Uterus (tissue), 4 donors: ENCODE results near the gene RGL1. TPM values are rescaled to one million over a fixed set of nuclear protein-coding genes. Genes with fewer than 3 reads are reported as not detected.

Source experiments
- DNase-seq, 2 donors: peaks; one replicate each; pipeline ENCODE4 v3.0.0-alpha.2; 2019 to 2020
- H3K27ac ChIP-seq, 2 donors: fragments of 200-600 bp; sonication (generic); 1 replicate in 1 of 2; 2 replicates in 1 of 2; pipeline ENCODE4 v1.5.1; 2016 to 2018
- H3K27me3 ChIP-seq, 2 donors: fragments of 200-600 bp; sonication (generic); one replicate each; pipeline ENCODE4 v1.5.1; 2018 to 2019; ENCODE audit warnings: control low read depth in 1 of 2
- H3K36me3 ChIP-seq, 2 donors: fragments of 200-600 bp; sonication (generic); one replicate each; pipeline ENCODE4 v1.5.1; 2019; ENCODE audit warnings: control low read depth in 1 of 2
- H3K4me1 ChIP-seq, 2 donors: fragments of 200-600 bp; sonication (generic); one replicate each; pipeline ENCODE4 v1.5.1; 2018 to 2019; ENCODE audit warnings: control low read depth in 1 of 2
- H3K4me3 ChIP-seq, 2 donors: fragments of 200-600 bp; sonication (generic); 1 replicate in 1 of 2; 2 replicates in 1 of 2; pipeline ENCODE4 v1.5.1; 2018 to 2019; ENCODE audit warnings: mild to moderate bottlenecking in 1 of 2
- H3K9me3 ChIP-seq, 2 donors: fragments of 200-600 bp; sonication (generic); one replicate each; pipeline ENCODE4 v1.5.1; 2019; ENCODE audit warnings: control low read depth in 1 of 2
- CTCF ChIP-seq, 4 experiments: fragments of 200-600 bp in 2 of 4; fragments of 450-650 bp in 2 of 4; sonication (generic) in 2 of 4; IDR thresholded peaks; one replicate each; pipeline ENCODE4 v1.5.1; 2016 to 2019; ENCODE audit warnings: antibody characterized with exemption in 4 of 4, mild to moderate bottlenecking in 2 of 4, moderate library complexity in 1 of 4
- POLR2A ChIP-seq, 2 donors: fragments of 450-650 bp; IDR thresholded peaks; one replicate each; pipeline ENCODE4 v1.6.1; 2016; ENCODE audit warnings: antibody characterized with exemption in 2 of 2, mild to moderate bottlenecking in 1 of 2, moderate library complexity in 1 of 2
- intact Hi-C: fragments of 100-400 bp; cut with DNase I; formaldehyde crosslinking; loops from one replicate; pipeline ENCODE4 v1.15.1; 2023; ENCODE audit warnings: low total_unique reads
- total RNA-seq, 4 donors: library from RNA; depleted of rRNA in 3 of 4; stranded (reverse); fragments of >200 nt in 3 of 4; gene quantifications; one replicate each; pipeline versions ENCODE4 v1.1.0 to v1.2.4, GENCODE V29; 2014 to 2023
- donor health status: DM: yes; HTN: yes; CAD: no.

RGL1 gene
- total RNA-seq, 4 donors from 2014 or later = 6.9 to 92.9 (median 16.3) TPM

- no peaks in the 10 kb centered on the region for H3K27me3 ChIP-seq
- no peak overlapping the region for H3K27ac ChIP-seq
- H3K4me1 ChIP-seq = no peaks in the 10 kb centered on the region
- DNase-seq = no peak
- H3K36me3 ChIP-seq = no peaks in the 10 kb centered on the region
- TF ChIP-seq POLR2A (IDR thresholded peaks at IDR 0.05) = no peak
- no peak for TF ChIP-seq CTCF (IDR thresholded peaks at IDR 0.05)
- intact Hi-C loops = no loop called here
- H3K9me3 ChIP-seq = no peaks in the 10 kb centered on the region
- H3K4me3 ChIP-seq = no peak overlapping the region
Observed at GRCh38 chr1:183965726-183966125, 160.8 kb downstream of the RGL1 start.

- no peak overlapping the region for H3K27ac ChIP-seq
- intact Hi-C loops = no loop called here
- H3K4me3 ChIP-seq = no peak overlapping the region
- H3K9me3 ChIP-seq = no peaks in the 10 kb centered on the region
- no peaks in the 10 kb centered on the region for H3K4me1 ChIP-seq
- no peak for DNase-seq
- H3K36me3 ChIP-seq = no peaks in the 10 kb centered on the region
- no peaks in the 10 kb centered on the region for H3K27me3 ChIP-seq
- TF ChIP-seq POLR2A (IDR thresholded peaks at IDR 0.05) (no peak), CTCF (IDR thresholded peaks at IDR 0.05) (no peak)
Observed at GRCh38 chr1:183966487-183966886, 161.6 kb downstream of the RGL1 start.

DNA sequence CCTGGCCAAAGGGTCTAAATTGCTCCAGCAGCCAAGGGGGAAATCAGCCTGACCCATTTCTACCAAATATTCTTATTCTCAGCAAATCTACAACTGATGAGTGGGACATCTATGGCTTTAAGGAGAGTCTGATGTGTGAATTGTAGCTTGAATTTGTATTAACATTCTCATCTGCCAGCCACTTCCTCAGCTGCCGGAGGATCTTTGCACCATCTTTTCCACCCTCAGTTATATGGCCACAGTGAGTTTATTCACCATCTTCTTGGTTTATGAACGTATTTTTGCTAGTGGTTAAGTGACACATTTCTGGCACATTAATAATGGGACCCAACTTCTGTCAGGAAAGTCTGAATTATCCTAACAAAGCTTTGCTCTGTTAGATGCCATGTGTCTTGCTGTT is 163.0 kb downstream of the RGL1 start:
- Histone ChIP-seq H3K36me3 (no peaks in the 10 kb centered on the region), H3K9me3 (no peaks in the 10 kb centered on the region), H3K4me3 (no peak overlapping the region), H3K4me1 (no peaks in the 10 kb centered on the region), H3K27me3 (no peaks in the 10 kb centered on the region), H3K27ac (no peak overlapping the region)
- no peak for DNase-seq
- intact Hi-C loops = no loop called here
- TF ChIP-seq CTCF (IDR thresholded peaks at IDR 0.05) (no peak), POLR2A (IDR thresholded peaks at IDR 0.05) (no peak)

DNA sequence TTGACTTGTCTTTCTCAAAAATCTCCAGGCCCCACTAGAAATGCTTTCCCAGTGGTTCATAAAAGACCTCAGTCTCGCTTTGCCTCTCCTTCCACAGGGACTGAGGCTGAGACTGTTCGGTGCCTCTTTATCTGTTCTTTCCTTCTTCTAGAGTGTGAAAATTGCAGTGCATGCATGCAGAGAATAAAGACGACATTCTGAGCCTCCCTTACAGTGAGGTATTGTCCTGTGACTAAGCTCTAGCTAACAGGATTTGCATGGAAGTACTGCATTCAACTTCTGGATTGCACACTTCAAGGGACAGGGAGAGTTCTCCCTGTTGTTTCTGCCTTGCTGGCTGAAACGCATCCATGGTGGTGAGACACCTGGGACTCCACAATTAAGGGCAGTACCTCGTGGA is 163.5 kb downstream of the RGL1 start:
- Histone ChIP-seq H3K9me3 (no peaks in the 10 kb centered on the region), H3K36me3 (no peaks in the 10 kb centered on the region), H3K4me3 (no peak overlapping the region), H3K27me3 (no peaks in the 10 kb centered on the region), H3K4me1 (no peaks in the 10 kb centered on the region), H3K27ac (no peak overlapping the region)
- TF ChIP-seq CTCF (IDR thresholded peaks at IDR 0.05) = no peak
- intact Hi-C loops = no loop called here
- DNase-seq = no peak

DNA sequence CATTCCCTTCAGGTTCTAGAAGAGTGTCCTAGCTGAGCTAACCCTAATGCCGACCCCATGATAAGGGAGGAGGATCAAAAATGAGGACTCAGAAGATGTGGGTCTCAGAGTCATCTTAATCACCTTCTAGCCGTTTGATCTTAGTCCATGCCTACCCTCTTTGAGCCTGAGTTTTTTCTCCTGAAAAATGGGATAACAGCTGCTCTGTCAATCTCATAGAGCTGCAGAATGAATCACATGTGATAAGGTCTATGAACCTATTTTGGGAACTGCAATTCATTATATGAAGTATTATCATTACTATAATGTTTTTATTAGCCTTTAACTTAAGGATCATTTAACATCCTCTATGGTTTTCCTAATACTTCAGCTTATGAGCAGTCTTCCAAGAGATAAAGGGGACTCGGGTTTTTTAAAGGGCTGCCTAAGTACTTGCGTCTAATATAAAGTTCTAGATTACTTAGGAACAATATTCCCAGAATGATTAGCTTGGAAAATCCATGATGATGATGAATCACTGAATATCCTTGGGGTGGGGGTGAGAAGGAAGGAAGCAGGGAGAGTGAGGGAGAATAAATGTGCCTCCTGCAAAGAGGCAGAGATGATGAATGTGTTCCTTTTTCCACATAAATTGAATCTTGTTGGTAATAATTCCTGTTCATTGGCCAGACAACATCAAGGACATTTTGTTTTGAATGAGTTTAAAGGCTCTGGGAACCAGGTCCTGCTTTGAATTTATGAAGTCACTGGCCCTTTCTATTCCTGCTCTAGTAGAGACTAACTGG is 165.8 kb downstream of the RGL1 start:
- H3K27me3 ChIP-seq = no peaks in the 10 kb centered on the region
- no peaks in the 10 kb centered on the region for H3K36me3 ChIP-seq
- no peak for TF ChIP-seq POLR2A (IDR thresholded peaks at IDR 0.05)
- TF ChIP-seq CTCF (IDR thresholded peaks at IDR 0.05) = no peak
- no peak overlapping the region for H3K27ac ChIP-seq
- DNase-seq = no peak
- intact Hi-C loops = no loop called here
- no peak overlapping the region for H3K4me3 ChIP-seq
- no peaks in the 10 kb centered on the region for H3K4me1 ChIP-seq
- no peaks in the 10 kb centered on the region for H3K9me3 ChIP-seq
